Fibroblast of lung (primary cell): ENCODE data around the gene BCAS1.

Source experiments
- EZH2 ChIP-seq: IDR thresholded peaks from 2 replicates; pipeline ENCODE4 v1.5.1; 2012; ENCODE audit warnings: low read length, control low read depth, mild to moderate bottlenecking; ENCODE audit errors: missing control alignments
- TF ChIP-seq, protein P1 (sequence below), 2 donors: IDR thresholded peaks in 1 of 2; conservative IDR thresholded peaks in 1 of 2; 1 replicate in 1 of 2; 2 replicates in 1 of 2; pipeline ENCODE4 v1.5.1; 2011 to 2012; ENCODE audit warnings: low read length in 2 of 2, control low read depth in 1 of 2, inconsistent platforms in 1 of 2, low read depth in 1 of 2, mild to moderate bottlenecking in 1 of 2

DNA sequence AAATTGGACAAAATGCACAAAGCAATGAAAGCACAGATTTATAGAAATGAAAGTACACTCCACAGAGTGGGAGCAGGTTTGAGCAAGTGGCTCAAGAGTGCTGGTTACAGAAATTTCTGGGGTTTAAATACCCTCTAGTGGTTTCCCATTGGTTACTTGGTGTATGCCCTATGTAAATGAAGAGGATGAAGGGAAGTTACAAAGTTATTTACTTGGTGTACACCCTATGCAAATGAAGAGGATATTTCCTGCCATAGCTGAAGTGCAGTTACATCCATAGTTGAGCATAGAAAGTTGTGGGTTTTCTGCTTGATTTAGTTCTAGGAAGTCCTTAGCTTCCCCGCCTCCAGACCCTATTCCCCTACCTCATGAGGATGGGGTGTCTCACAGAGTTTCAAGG, 22.7 kb downstream of the BCAS1 start:
- TF ChIP-seq, protein P1, sequence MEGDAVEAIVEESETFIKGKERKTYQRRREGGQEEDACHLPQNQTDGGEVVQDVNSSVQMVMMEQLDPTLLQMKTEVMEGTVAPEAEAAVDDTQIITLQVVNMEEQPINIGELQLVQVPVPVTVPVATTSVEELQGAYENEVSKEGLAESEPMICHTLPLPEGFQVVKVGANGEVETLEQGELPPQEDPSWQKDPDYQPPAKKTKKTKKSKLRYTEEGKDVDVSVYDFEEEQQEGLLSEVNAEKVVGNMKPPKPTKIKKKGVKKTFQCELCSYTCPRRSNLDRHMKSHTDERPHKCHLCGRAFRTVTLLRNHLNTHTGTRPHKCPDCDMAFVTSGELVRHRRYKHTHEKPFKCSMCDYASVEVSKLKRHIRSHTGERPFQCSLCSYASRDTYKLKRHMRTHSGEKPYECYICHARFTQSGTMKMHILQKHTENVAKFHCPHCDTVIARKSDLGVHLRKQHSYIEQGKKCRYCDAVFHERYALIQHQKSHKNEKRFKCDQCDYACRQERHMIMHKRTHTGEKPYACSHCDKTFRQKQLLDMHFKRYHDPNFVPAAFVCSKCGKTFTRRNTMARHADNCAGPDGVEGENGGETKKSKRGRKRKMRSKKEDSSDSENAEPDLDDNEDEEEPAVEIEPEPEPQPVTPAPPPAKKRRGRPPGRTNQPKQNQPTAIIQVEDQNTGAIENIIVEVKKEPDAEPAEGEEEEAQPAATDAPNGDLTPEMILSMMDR (conservative IDR thresholded peaks at IDR 0.05 in 1 of 2, IDR thresholded peaks at IDR 0.05 in 1 of 2; ENCODE audit: low read depth in 1 of 2, low read length in 2 of 2): no peak
- TF ChIP-seq EZH2: no peak
